CD8-positive, alpha-beta memory T cell (primary cell): ENCODE results near the gene ELFN1. TPM values are rescaled to one million over a fixed set of nuclear protein-coding genes. Genes with fewer than 3 reads are reported as not detected.

ENCODE experiments used
- CTCF ChIA-PET: fragments of 350-600 bp; sonication (Branson Sonifier 250); formaldehyde crosslinking; loops from one replicate; lab custom pipeline; 2021; ENCODE audit warnings: antibody characterized with exemption; lab: Charles Lee
- POLR2A ChIA-PET: fragments of 350-600 bp; sonication (Branson Sonifier 250); formaldehyde crosslinking; loops from one replicate; lab custom pipeline; 2021; ENCODE audit warnings: antibody characterized with exemption; lab: Charles Lee
- DNase-seq, 5 donors: peaks; one replicate each; pipeline versions ENCODE4 v3.0.0 to v3.0.0-alpha.2; 2020 to 2022; ENCODE audit warnings: mixed read lengths in 1 of 5
- H3K27ac ChIP-seq: one replicate; pipeline ENCODE4 v1.7.0; 2013; ENCODE audit warnings: low read depth, mild to moderate bottlenecking, low read length, moderate library complexity
- H3K27me3 ChIP-seq: 2 replicates; pipeline ENCODE4 v1.7.0; 2013; ENCODE audit warnings: low read length, mild to moderate bottlenecking; ENCODE audit not compliant: insufficient read depth, poor library complexity, severe bottlenecking
- H3K36me3 ChIP-seq: 2 replicates; pipeline ENCODE4 v1.7.0; 2013; ENCODE audit warnings: mild to moderate bottlenecking, low read length, moderate library complexity; ENCODE audit not compliant: insufficient read depth
- H3K4me1 ChIP-seq: 2 replicates; pipeline ENCODE4 v1.7.0; 2013; ENCODE audit warnings: mild to moderate bottlenecking, low read length, moderate library complexity; ENCODE audit not compliant: insufficient read depth
- H3K4me3 ChIP-seq: 2 replicates; pipeline ENCODE4 v1.7.0; 2013; ENCODE audit warnings: mild to moderate bottlenecking, low read length
- H3K9me3 ChIP-seq: 2 replicates; pipeline ENCODE4 v1.7.0; 2013; ENCODE audit warnings: mild to moderate bottlenecking, low read length
- H3K27ac Mint-ChIP-seq, 8 donors: one replicate each; pipeline ENCODE4 v1.8.0; 2020 to 2021; ENCODE audit warnings: mixed read lengths in 8 of 8, mild to moderate bottlenecking in 6 of 8, inconsistent platforms in 3 of 8, moderate library complexity in 3 of 8
- H3K27me3 Mint-ChIP-seq, 2 donors: one replicate each; pipeline ENCODE4 v1.8.0; 2020 to 2021; ENCODE audit warnings: mixed read lengths in 2 of 2, mild to moderate bottlenecking in 1 of 2, moderate library complexity in 1 of 2
- H3K36me3 Mint-ChIP-seq, 3 donors: one replicate each; pipeline ENCODE4 v1.8.0; 2020 to 2021; ENCODE audit warnings: mixed read lengths in 3 of 3, inconsistent platforms in 1 of 3, mild to moderate bottlenecking in 1 of 3
- H3K4me1 Mint-ChIP-seq, 3 donors: one replicate each; pipeline ENCODE4 v1.8.0; 2020 to 2021; ENCODE audit warnings: mixed read lengths in 3 of 3, inconsistent platforms in 1 of 3, mild to moderate bottlenecking in 1 of 3
- H3K4me3 Mint-ChIP-seq, 7 donors: one replicate each; pipeline ENCODE4 v1.8.0; 2020 to 2021; ENCODE audit warnings: mixed read lengths in 7 of 7, mild to moderate bottlenecking in 6 of 7, moderate library complexity in 4 of 7, inconsistent platforms in 2 of 7
- H3K9me3 Mint-ChIP-seq, 5 donors: one replicate each; pipeline ENCODE4 v1.8.0; 2020 to 2022; ENCODE audit warnings: mixed read lengths in 5 of 5, mild to moderate bottlenecking in 3 of 5, moderate library complexity in 2 of 5, inconsistent platforms in 1 of 5
- polyA plus RNA-seq: library from polyadenylated mRNA; unstranded; fragments of 300-500 nt; fragmentation: Illumina TruSeq; gene quantifications from one replicate; pipeline ENCODE4 v1.2.3, GENCODE V29; 2021
- total RNA-seq, 2 experiments: library from RNA; stranded (reverse); gene quantifications; one replicate each; pipeline ENCODE4 v1.2.3, GENCODE V29; 2021

ELFN1 gene
- total and polyA plus RNA-seq, 3 experiments from 2014 or later = 0.15 to 0.22 (median 0.20) TPM

DNA sequence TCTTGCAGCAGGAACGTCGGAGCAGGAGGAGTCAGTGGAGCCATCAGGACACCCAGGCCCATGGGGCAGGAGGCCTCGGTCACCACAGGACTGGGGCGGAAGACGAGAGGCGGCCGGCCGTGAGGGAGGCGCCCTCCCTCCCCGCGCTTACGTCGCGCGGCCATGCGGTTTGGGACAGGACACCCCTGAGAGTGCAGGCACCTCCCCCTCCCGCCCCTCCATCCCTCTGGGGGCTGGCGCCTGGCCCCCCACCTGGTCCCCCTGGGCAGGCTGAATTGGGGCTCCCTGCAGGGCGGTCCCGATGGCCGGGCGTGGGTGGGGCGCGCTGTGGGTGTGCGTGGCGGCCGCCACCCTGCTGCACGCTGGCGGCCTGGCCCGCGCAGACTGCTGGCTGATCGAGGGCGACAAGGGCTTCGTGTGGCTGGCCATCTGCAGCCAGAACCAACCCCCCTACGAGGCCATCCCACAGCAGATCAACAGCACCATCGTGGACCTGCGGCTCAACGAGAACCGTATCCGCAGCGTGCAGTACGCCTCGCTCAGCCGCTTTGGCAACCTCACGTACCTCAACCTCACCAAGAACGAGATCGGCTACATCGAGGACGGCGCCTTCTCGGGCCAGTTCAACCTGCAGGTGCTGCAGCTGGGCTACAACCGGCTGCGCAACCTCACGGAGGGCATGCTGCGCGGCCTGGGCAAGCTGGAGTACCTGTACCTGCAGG lies 74.4 kb downstream of the ELFN1 start:
- DNase-seq = no peak
- no peak overlapping the region for H3K4me3 Mint-ChIP-seq
- no peak overlapping the region for H3K4me3 ChIP-seq
- H3K4me1 Mint-ChIP-seq = peaks cover 12 to 27% (median 16%) of the 10 kb centered on the region in 3 donors
- H3K27ac ChIP-seq = no peak overlapping the region
- H3K4me1 ChIP-seq = peaks cover 21% of the 10 kb centered on the region
- H3K9me3 ChIP-seq = no peaks in the 10 kb centered on the region
- CTCF ChIA-PET = no interaction called here
- H3K36me3 ChIP-seq = no peaks in the 10 kb centered on the region
- H3K27ac Mint-ChIP-seq = no peak overlapping the region
- no peaks in the 10 kb centered on the region for H3K9me3 Mint-ChIP-seq
- no peaks in the 10 kb centered on the region for H3K27me3 ChIP-seq
- POLR2A ChIA-PET = no interaction called here
- H3K27me3 Mint-ChIP-seq = peaks cover 1 to 4% of the 10 kb centered on the region in 2 donors
- no peaks in the 10 kb centered on the region for H3K36me3 Mint-ChIP-seq

DNA sequence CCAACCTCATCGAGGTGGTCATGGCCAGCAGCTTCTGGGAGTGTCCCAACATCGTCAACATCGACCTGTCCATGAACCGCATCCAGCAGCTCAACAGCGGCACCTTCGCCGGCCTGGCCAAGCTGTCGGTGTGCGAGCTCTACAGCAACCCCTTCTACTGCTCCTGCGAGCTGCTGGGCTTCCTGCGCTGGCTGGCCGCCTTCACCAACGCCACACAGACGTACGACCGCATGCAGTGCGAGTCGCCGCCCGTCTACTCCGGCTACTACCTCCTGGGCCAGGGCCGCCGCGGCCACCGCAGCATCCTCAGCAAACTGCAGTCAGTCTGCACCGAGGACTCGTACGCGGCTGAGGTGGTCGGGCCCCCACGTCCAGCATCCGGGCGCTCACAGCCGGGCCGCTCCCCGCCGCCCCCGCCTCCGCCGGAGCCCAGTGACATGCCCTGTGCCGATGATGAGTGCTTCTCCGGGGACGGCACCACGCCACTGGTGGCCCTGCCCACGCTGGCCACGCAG lies 75.0 kb downstream of the ELFN1 start:
- Histone ChIP-seq H3K4me3 (no peak overlapping the region), H3K27me3 (no peaks in the 10 kb centered on the region), H3K4me1 (peaks cover 21% of the 10 kb centered on the region), H3K36me3 (no peaks in the 10 kb centered on the region), H3K9me3 (no peaks in the 10 kb centered on the region), H3K27ac (no peak overlapping the region)
- no peaks in the 10 kb centered on the region for H3K36me3 Mint-ChIP-seq
- ChIA-PET CTCF (no interaction called here), POLR2A (no interaction called here)
- H3K27me3 Mint-ChIP-seq = peaks cover 1 to 4% of the 10 kb centered on the region in 2 donors
- DNase-seq = no peak
- no peak overlapping the region for H3K4me3 Mint-ChIP-seq
- H3K4me1 Mint-ChIP-seq = peaks cover 12 to 27% (median 16%) of the 10 kb centered on the region in 3 donors
- H3K9me3 Mint-ChIP-seq = no peaks in the 10 kb centered on the region
- no peak overlapping the region for H3K27ac Mint-ChIP-seq

GRCh38 chr7:1745576-1746490 lies 75.8 kb downstream of the ELFN1 start:
- no peak overlapping the region for H3K4me3 ChIP-seq
- peaks cover 12 to 27% (median 16%) of the 10 kb centered on the region in 3 donors for H3K4me1 Mint-ChIP-seq
- H3K4me3 Mint-ChIP-seq = no peak overlapping the region
- no peaks in the 10 kb centered on the region for H3K27me3 ChIP-seq
- H3K36me3 Mint-ChIP-seq = no peaks in the 10 kb centered on the region
- H3K9me3 ChIP-seq = no peaks in the 10 kb centered on the region
- POLR2A ChIA-PET = interaction anchor here (0.5 kb wide), 1 partner anchor 782 kb away, joined by 4 read pairs; no protein-coding TSS in a partner anchor
- H3K36me3 ChIP-seq = no peaks in the 10 kb centered on the region
- H3K27ac Mint-ChIP-seq = no peak overlapping the region
- CTCF ChIA-PET = no interaction called here
- peaks cover 1 to 4% of the 10 kb centered on the region in 2 donors for H3K27me3 Mint-ChIP-seq
- peaks cover 21% of the 10 kb centered on the region for H3K4me1 ChIP-seq
- H3K27ac ChIP-seq = no peak overlapping the region
- DNase-seq = no peak
- no peaks in the 10 kb centered on the region for H3K9me3 Mint-ChIP-seq

- no peaks in the 10 kb centered on the region for H3K27me3 ChIP-seq
- Mint-ChIP-seq H3K27me3 (peaks cover 1 to 4% of the 10 kb centered on the region in 2 donors), H3K4me3 (no peak overlapping the region), H3K27ac (no peak overlapping the region), H3K9me3 (no peaks in the 10 kb centered on the region), H3K4me1 (peaks cover 9 to 23% (median 14%) of the 10 kb centered on the region in 3 donors), H3K36me3 (no peaks in the 10 kb centered on the region)
- H3K27ac ChIP-seq = no peak overlapping the region
- no peaks in the 10 kb centered on the region for H3K36me3 ChIP-seq
- H3K9me3 ChIP-seq = no peaks in the 10 kb centered on the region
- H3K4me3 ChIP-seq = no peak overlapping the region
- ChIA-PET POLR2A (interaction anchor here (0.5 kb wide), 1 partner anchor 781 kb away, joined by 4 read pairs; no protein-coding TSS in a partner anchor), CTCF (no interaction called here)
- DNase-seq = no peak
- peaks cover 18% of the 10 kb centered on the region for H3K4me1 ChIP-seq
These were observed 76.5 kb downstream of the ELFN1 start for GRCh38 chr7:1746491-1746975.

- Mint-ChIP-seq H3K27me3 (peaks cover 1 to 4% of the 10 kb centered on the region in 2 donors), H3K4me1 (peaks cover 5 to 16% (median 8%) of the 10 kb centered on the region in 3 donors), H3K36me3 (no peaks in the 10 kb centered on the region), H3K4me3 (peak overlapping the region in 1 of 7 donors; percentile 48), H3K9me3 (no peaks in the 10 kb centered on the region), H3K27ac (peak overlapping the region in 1 of 8 donors; percentile 7)
- CTCF ChIA-PET = no interaction called here
- Histone ChIP-seq H3K4me1 (peaks cover 11% of the 10 kb centered on the region), H3K36me3 (no peaks in the 10 kb centered on the region), H3K4me3 (no peak overlapping the region), H3K27me3 (no peaks in the 10 kb centered on the region), H3K9me3 (no peaks in the 10 kb centered on the region), H3K27ac (no peak overlapping the region)
- DNase-seq = no peak
- POLR2A ChIA-PET = no interaction called here
These were observed 77.1 kb downstream of the ELFN1 start for GRCh38 chr7:1747004-1747801.

DNA sequence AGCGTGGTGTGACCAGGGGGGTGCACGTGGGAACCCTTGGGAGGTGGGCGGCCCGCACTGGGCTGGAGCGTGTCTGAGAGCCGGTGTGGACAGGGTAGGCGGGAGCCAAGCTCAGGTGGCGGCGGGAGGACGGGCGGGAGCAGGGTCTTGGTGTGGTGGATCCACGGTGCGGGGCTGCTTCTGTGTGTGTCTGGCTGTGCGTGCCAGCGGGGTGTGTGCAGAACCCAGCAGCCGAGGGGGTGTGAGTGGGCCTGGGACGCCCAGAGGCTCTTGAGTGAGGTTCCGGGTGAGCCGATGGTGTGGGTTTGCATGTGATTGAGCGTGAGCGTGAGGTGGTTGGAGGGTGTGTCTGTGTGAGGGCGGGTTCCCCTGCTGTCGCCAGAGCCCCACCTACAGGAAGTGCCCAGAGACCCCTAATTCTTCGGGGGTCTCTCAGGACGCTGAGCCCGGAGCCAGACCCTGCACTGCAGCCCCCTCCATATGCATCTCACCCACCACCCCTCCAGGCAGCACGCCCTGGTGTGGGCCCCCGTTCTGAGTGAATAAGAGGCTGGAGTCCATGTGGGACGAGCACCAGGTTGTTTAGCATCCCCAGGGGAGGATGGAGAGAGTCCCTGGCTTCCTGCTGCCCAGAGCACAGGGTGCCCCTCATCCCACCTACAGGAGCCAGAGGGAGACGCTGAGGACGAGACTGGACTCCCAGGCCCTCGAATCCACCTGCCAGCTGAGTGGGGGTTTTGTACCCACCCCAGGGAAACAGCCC lies 78.2 kb downstream of the ELFN1 start:
- Histone ChIP-seq H3K4me3 (no peak overlapping the region), H3K4me1 (peaks cover under 1% of the 10 kb centered on the region), H3K27me3 (no peaks in the 10 kb centered on the region), H3K9me3 (no peaks in the 10 kb centered on the region), H3K27ac (no peak overlapping the region), H3K36me3 (no peaks in the 10 kb centered on the region)
- no peaks in the 10 kb centered on the region for H3K9me3 Mint-ChIP-seq
- peak overlapping the region in 6 of 8 donors; percentile 7 to 78 (median 60) for H3K27ac Mint-ChIP-seq
- no peaks in the 10 kb centered on the region for H3K36me3 Mint-ChIP-seq
- H3K27me3 Mint-ChIP-seq = peaks cover 1 to 4% of the 10 kb centered on the region in 2 donors
- ChIA-PET CTCF (no interaction called here), POLR2A (no interaction called here)
- DNase-seq = peak in 1 of 5 donors; percentile 23
- peaks cover 6 to 10% (median 8%) of the 10 kb centered on the region in 3 donors for H3K4me1 Mint-ChIP-seq
- peak overlapping the region in 2 of 7 donors; percentile 37 to 81 for H3K4me3 Mint-ChIP-seq

DNA sequence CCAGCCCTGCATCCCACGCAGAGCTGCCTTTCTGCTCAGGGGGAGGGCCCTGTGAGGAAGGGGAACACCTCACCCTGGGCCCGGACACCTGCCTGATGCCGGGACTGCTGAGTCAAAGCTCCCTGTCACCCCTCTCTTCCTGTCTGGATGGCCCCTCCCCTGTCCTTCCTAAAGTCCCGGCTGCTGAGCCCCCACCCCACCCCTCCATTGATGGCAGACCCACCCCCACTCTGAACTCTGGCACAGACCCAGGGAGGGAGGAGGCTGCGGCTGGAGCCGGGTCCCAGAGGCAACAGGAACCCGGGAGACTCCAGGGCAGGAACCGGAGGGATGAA lies 78.7 kb downstream of the ELFN1 start:
- no peaks in the 10 kb centered on the region for H3K4me1 ChIP-seq
- H3K4me3 ChIP-seq = no peak overlapping the region
- H3K9me3 ChIP-seq = no peaks in the 10 kb centered on the region
- CTCF ChIA-PET = no interaction called here
- H3K27ac ChIP-seq = no peak overlapping the region
- H3K27me3 Mint-ChIP-seq = peaks cover 3 to 4% of the 10 kb centered on the region in 2 donors
- no peaks in the 10 kb centered on the region for H3K27me3 ChIP-seq
- no peaks in the 10 kb centered on the region for H3K9me3 Mint-ChIP-seq
- H3K4me3 Mint-ChIP-seq = no peak overlapping the region
- POLR2A ChIA-PET = no interaction called here
- H3K36me3 ChIP-seq = no peaks in the 10 kb centered on the region
- H3K36me3 Mint-ChIP-seq = peaks cover 0 to 2% (median 0%) of the 10 kb centered on the region in 3 donors
- H3K4me1 Mint-ChIP-seq = peaks cover 9 to 14% (median 11%) of the 10 kb centered on the region in 3 donors
- DNase-seq = no peak
- peak overlapping the region in 1 of 8 donors; percentile 33 for H3K27ac Mint-ChIP-seq
